GM18508 (cell line): ENCODE results near the gene PRLHR.

Experiments
- ATAC-seq: cut with Tn5 transposase; IDR thresholded peaks from one replicate; pipeline ENCODE4 v1.9.1; 2021; ENCODE audit warnings: moderate number of reproducible peaks; ENCODE audit not compliant: insufficient read depth, unreplicated experiment

The PRLHR gene

GRCh38 chr10:118565301-118566075, 30.0 kb downstream of the PRLHR start:
- ATAC-seq, result no peak

GRCh38 chr10:118564652-118565051, 30.8 kb downstream of the PRLHR start:
- ATAC-seq, result no peak

GRCh38 chr10:118564114-118564513, 31.3 kb downstream of the PRLHR start:
- no peak for ATAC-seq

- ATAC-seq, result no peak
These were observed 32.0 kb downstream of the PRLHR start for GRCh38 chr10:118563373-118563890.

- no peak for ATAC-seq
These were observed 32.6 kb downstream of the PRLHR start for GRCh38 chr10:118562851-118563250.

- ATAC-seq, result no peak
These were observed 37.5 kb downstream of the PRLHR start for GRCh38 chr10:118557946-118558345.

- no peak for ATAC-seq
These were observed 43.8 kb downstream of the PRLHR start for GRCh38 chr10:118551535-118552100.

GRCh38 chr10:118547282-118547681, 48.2 kb downstream of the PRLHR start:
- no peak for ATAC-seq

GRCh38 chr10:118546479-118546878, 49.0 kb downstream of the PRLHR start:
- ATAC-seq, result no peak

- ATAC-seq, result no peak
These were observed 50.1 kb downstream of the PRLHR start for GRCh38 chr10:118545381-118545780.

GRCh38 chr10:118544401-118544948, 51.0 kb downstream of the PRLHR start:
- ATAC-seq, result no peak

- ATAC-seq, result no peak
These were observed 51.6 kb downstream of the PRLHR start for GRCh38 chr10:118543714-118544400.

- ATAC-seq, result no peak
These were observed 52.7 kb downstream of the PRLHR start for GRCh38 chr10:118542745-118543144.

- ATAC-seq, result no peak
These were observed 53.2 kb downstream of the PRLHR start for GRCh38 chr10:118542205-118542604.

GRCh38 chr10:118541718-118542117, 53.7 kb downstream of the PRLHR start:
- no peak for ATAC-seq
